ENCODE results near the gene HYDIN. TPM values are rescaled to one million over a fixed set of nuclear protein-coding genes. Genes with fewer than 3 reads are reported as not detected.

HYDIN gene
- total RNA-seq, 1 donor from 2014 or later, result 4.0 TPM

GRCh38 chr16:70780546-70780945 is 450.0 kb downstream of the HYDIN start:
- Histone ChIP-seq H3K36me3 (ENCODE audit: control insufficient read depth, insufficient read depth, low read length) (peaks cover 5% of the 10 kb centered on the region), H3K4me3 (ENCODE audit: low read depth, low read length) (no peak overlapping the region), H3K27me3 (ENCODE audit: control insufficient read depth, insufficient read depth, low read length) (no peaks in the 10 kb centered on the region)
- no peak for DNase-seq (ENCODE audit: low read depth)
- no peak for TF ChIP-seq CTCF (IDR thresholded peaks at IDR 0.05; ENCODE audit: insufficient read depth, low read length, poor library complexity, severe bottlenecking)

GRCh38 chr16:70779361-70779760 is 451.2 kb downstream of the HYDIN start:
- no peak for TF ChIP-seq CTCF (IDR thresholded peaks at IDR 0.05; ENCODE audit: insufficient read depth, low read length, poor library complexity, severe bottlenecking)
- Histone ChIP-seq H3K4me3 (ENCODE audit: low read depth, low read length) (no peak overlapping the region), H3K36me3 (ENCODE audit: control insufficient read depth, insufficient read depth, low read length) (peaks cover 5% of the 10 kb centered on the region), H3K27me3 (ENCODE audit: control insufficient read depth, insufficient read depth, low read length) (no peaks in the 10 kb centered on the region)
- no peak for DNase-seq (ENCODE audit: low read depth)

GRCh38 chr16:70778901-70779309 is 451.6 kb downstream of the HYDIN start:
- DNase-seq (ENCODE audit: low read depth), result peak; percentile 67
- H3K4me3 ChIP-seq (ENCODE audit: low read depth, low read length), result no peak overlapping the region
- H3K36me3 ChIP-seq (ENCODE audit: control insufficient read depth, insufficient read depth, low read length), result peaks cover 5% of the 10 kb centered on the region
- H3K27me3 ChIP-seq (ENCODE audit: control insufficient read depth, insufficient read depth, low read length), result no peaks in the 10 kb centered on the region
- no peak for TF ChIP-seq CTCF (IDR thresholded peaks at IDR 0.05; ENCODE audit: insufficient read depth, low read length, poor library complexity, severe bottlenecking)

- no peak overlapping the region for H3K4me3 ChIP-seq (ENCODE audit: low read depth, low read length)
- no peaks in the 10 kb centered on the region for H3K27me3 ChIP-seq (ENCODE audit: control insufficient read depth, insufficient read depth, low read length)
- H3K36me3 ChIP-seq (ENCODE audit: control insufficient read depth, insufficient read depth, low read length), result peaks cover 5% of the 10 kb centered on the region
- TF ChIP-seq CTCF (IDR thresholded peaks at IDR 0.05; ENCODE audit: insufficient read depth, low read length, poor library complexity, severe bottlenecking), result no peak
- no peak for DNase-seq (ENCODE audit: low read depth)
Observed at GRCh38 chr16:70777973-70778406, 452.5 kb downstream of the HYDIN start.

GRCh38 chr16:70777496-70777895 is 453.0 kb downstream of the HYDIN start:
- no peak for TF ChIP-seq CTCF (IDR thresholded peaks at IDR 0.05; ENCODE audit: insufficient read depth, low read length, poor library complexity, severe bottlenecking)
- no peak for DNase-seq (ENCODE audit: low read depth)
- H3K27me3 ChIP-seq (ENCODE audit: control insufficient read depth, insufficient read depth, low read length), result no peaks in the 10 kb centered on the region
- H3K4me3 ChIP-seq (ENCODE audit: low read depth, low read length), result no peak overlapping the region
- peaks cover 5% of the 10 kb centered on the region for H3K36me3 ChIP-seq (ENCODE audit: control insufficient read depth, insufficient read depth, low read length)

- no peaks in the 10 kb centered on the region for H3K27me3 ChIP-seq (ENCODE audit: control insufficient read depth, insufficient read depth, low read length)
- no peak for TF ChIP-seq CTCF (IDR thresholded peaks at IDR 0.05; ENCODE audit: insufficient read depth, low read length, poor library complexity, severe bottlenecking)
- peaks cover 4% of the 10 kb centered on the region for H3K36me3 ChIP-seq (ENCODE audit: control insufficient read depth, insufficient read depth, low read length)
- no peak for DNase-seq (ENCODE audit: low read depth)
- no peak overlapping the region for H3K4me3 ChIP-seq (ENCODE audit: low read depth, low read length)
Observed at GRCh38 chr16:70775399-70775798, 455.1 kb downstream of the HYDIN start.
